ENCODE data around the gene METTL24. TPM values are rescaled to one million over a fixed set of nuclear protein-coding genes. Genes with fewer than 3 reads are reported as not detected.

METTL24 gene
- total and polyA plus RNA-seq, 2 of the 13 experiments (the other 11 are each of a cell fraction or from before 2014, with no cell fraction given) = not detected

DNA sequence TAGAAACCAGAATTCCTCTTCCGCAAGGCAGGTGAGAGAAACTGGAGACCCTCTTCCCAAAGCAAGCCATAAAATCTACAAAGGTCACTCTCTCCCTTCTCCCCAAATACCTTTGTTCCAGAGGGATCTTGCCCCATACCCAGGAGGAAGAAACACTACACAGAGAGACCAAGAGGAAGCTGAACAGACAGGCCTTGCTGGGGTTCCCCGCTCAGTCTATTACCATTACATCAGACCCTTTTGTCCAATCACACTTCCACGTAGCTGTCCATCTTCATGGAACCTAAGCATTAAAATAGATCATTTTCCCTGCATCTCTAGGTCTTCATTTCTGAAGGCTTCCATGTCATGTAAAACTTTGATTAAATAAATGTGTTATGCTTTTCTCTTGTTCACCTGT, 32.1 kb downstream of the METTL24 start (continued):
- TF ChIP-seq, protein P1, sequence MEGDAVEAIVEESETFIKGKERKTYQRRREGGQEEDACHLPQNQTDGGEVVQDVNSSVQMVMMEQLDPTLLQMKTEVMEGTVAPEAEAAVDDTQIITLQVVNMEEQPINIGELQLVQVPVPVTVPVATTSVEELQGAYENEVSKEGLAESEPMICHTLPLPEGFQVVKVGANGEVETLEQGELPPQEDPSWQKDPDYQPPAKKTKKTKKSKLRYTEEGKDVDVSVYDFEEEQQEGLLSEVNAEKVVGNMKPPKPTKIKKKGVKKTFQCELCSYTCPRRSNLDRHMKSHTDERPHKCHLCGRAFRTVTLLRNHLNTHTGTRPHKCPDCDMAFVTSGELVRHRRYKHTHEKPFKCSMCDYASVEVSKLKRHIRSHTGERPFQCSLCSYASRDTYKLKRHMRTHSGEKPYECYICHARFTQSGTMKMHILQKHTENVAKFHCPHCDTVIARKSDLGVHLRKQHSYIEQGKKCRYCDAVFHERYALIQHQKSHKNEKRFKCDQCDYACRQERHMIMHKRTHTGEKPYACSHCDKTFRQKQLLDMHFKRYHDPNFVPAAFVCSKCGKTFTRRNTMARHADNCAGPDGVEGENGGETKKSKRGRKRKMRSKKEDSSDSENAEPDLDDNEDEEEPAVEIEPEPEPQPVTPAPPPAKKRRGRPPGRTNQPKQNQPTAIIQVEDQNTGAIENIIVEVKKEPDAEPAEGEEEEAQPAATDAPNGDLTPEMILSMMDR (CRISPR knock-in tag; IDR thresholded peaks at IDR 0.05) = no peak
- TF ChIP-seq, protein P2, sequence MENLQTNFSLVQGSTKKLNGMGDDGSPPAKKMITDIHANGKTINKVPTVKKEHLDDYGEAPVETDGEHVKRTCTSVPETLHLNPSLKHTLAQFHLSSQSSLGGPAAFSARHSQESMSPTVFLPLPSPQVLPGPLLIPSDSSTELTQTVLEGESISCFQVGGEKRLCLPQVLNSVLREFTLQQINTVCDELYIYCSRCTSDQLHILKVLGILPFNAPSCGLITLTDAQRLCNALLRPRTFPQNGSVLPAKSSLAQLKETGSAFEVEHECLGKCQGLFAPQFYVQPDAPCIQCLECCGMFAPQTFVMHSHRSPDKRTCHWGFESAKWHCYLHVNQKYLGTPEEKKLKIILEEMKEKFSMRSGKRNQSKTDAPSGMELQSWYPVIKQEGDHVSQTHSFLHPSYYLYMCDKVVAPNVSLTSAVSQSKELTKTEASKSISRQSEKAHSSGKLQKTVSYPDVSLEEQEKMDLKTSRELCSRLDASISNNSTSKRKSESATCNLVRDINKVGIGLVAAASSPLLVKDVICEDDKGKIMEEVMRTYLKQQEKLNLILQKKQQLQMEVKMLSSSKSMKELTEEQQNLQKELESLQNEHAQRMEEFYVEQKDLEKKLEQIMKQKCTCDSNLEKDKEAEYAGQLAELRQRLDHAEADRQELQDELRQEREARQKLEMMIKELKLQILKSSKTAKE (CRISPR knock-in tag; IDR thresholded peaks at IDR 0.05; ENCODE audit: borderline replicate concordance) = no peak
- TF ChIP-seq ZSCAN21 (CRISPR knock-in tag; IDR thresholded peaks at IDR 0.05; ENCODE audit: borderline replicate concordance) (no peak), REPIN1 (CRISPR knock-in tag; IDR thresholded peaks at IDR 0.05; ENCODE audit: borderline replicate concordance, low read depth) (no peak)

DNA sequence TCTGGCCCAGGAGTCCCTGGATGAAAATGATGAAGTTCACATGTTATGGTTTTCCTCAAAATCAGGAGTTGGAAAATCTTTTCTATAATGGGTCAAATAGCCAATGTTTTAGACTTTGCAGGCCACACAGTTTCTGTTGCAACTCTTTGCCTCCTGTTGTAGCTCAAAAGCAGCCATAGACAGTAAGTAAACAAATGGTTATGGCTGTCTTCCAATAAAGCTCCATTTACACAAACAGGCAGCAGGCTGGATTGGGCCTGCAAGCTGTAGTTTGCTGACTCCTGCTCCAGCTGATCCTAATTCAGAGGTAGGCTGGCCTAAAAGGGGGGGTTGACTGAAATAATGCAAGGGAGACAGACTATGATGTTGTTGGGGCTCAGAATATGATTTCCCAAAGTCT, 33.0 kb downstream of the METTL24 start:
- H3K4me1 ChIP-seq (ENCODE audit: insufficient read depth, low read length) = peaks cover 43% of the 10 kb centered on the region
- no peaks in the 10 kb centered on the region for H3K79me2 ChIP-seq (ENCODE audit: insufficient read depth, low read length)
- POLR2A ChIA-PET = no interaction called here
- H3K36me3 ChIP-seq (replicated peaks in 1 of 2; ENCODE audit: control insufficient read depth in 1 of 2, insufficient read depth in 2 of 2, low read length in 2 of 2) = no peaks in the 10 kb centered on the region
- H3K9me3 ChIP-seq (ENCODE audit: low read length) = no peaks in the 10 kb centered on the region
- H3K27ac ChIP-seq (ENCODE audit: extremely low read length, insufficient read depth, low read length) = no peak overlapping the region
- intact Hi-C loops (cut with micrococcal nuclease; ENCODE audit: unreplicated experiment) (loop anchor here (5.0 kb wide), 1 partner anchor 148 kb away; the partner anchor contains the start of gene WASF1), in situ Hi-C loops (cut with HindIII; ENCODE audit: extremely low pct_ligation_motif_present, low pct_unique_long_range_greater_than_20kb) (no loop called here)
- H2AFZ ChIP-seq (ENCODE audit: low read length) = no peak overlapping the region
- H3K4me2 ChIP-seq (ENCODE audit: low read depth, low read length) = no peak overlapping the region
- H3K9ac ChIP-seq (ENCODE audit: insufficient read depth, low read depth, low read length) = no peak overlapping the region
- ATAC-seq = peak; percentile 34; the same call in 2 of the 3 replicates
- no peak overlapping the region for H3K4me3 ChIP-seq (replicated peaks in 1 of 3; ENCODE audit: insufficient read depth in 1 of 3, low read depth in 2 of 3, low read length in 3 of 3)
- H4K20me1 ChIP-seq (ENCODE audit: insufficient read depth, low read length) = no peaks in the 10 kb centered on the region
- DNase-seq (ENCODE audit: low spot score) = peak; percentile 46
- FAIRE-seq = no peak
- CTCF ChIA-PET (ENCODE audit: low intra/inter-chr PET ratio, low total read pairs) = no interaction called here
- no TSS peak for BruUV-seq (replicated peaks)
- peaks cover 0 to 18% of the 10 kb centered on the region in 2 experiments; a peak in 2 of 5 replicates for H3K27me3 ChIP-seq (ENCODE audit: control insufficient read depth in 1 of 2, insufficient read depth in 2 of 2, low read length in 2 of 2)
- TF ChIP-seq ZNF644 (CRISPR knock-in tag; IDR thresholded peaks at IDR 0.05; ENCODE audit: low read depth) (peak; percentile 62; the same call in 1 of the 2 replicates), NR2F6 (IDR thresholded peaks at IDR 0.05) (no peak), NR2F6 (CRISPR knock-in tag; IDR thresholded peaks at IDR 0.05) (no peak), MAFK (conservative IDR thresholded peaks at IDR 0.05 in 1 of 2, IDR thresholded peaks at IDR 0.05 in 1 of 2; ENCODE audit: low read length in 2 of 2) (0 out of 4 replicates have a peak, but pooled peaks of 1 of the 2 experiments have one; percentile 19), ZNF552 (CRISPR knock-in tag; IDR thresholded peaks at IDR 0.05; ENCODE audit: borderline replicate concordance) (no peak), GATAD2A (CRISPR knock-in tag; IDR thresholded peaks at IDR 0.05) (0 out of 2 replicates have a peak, but pooled peaks have one; percentile 29), ZFY (CRISPR knock-in tag; IDR thresholded peaks at IDR 0.05) (peak; percentile 37; the same call in 1 of the 2 replicates), ZNF274 (CRISPR knock-in tag; IDR thresholded peaks at IDR 0.05) (no peak), ZFX (CRISPR knock-in tag; IDR thresholded peaks at IDR 0.05; ENCODE audit: low read depth) (peak; percentile 56), BCL6 (CRISPR knock-in tag; IDR thresholded peaks at IDR 0.05) (0 out of 2 replicates have a peak, but pooled peaks have one; percentile 33), TP53 (CRISPR knock-in tag; conservative IDR thresholded peaks at IDR 0.05) (no peak), ZSCAN9 (CRISPR knock-in tag; IDR thresholded peaks at IDR 0.05; ENCODE audit: borderline replicate concordance) (0 out of 2 replicates have a peak, but pooled peaks have one; percentile 16)
- TF ChIP-seq, protein P3, sequence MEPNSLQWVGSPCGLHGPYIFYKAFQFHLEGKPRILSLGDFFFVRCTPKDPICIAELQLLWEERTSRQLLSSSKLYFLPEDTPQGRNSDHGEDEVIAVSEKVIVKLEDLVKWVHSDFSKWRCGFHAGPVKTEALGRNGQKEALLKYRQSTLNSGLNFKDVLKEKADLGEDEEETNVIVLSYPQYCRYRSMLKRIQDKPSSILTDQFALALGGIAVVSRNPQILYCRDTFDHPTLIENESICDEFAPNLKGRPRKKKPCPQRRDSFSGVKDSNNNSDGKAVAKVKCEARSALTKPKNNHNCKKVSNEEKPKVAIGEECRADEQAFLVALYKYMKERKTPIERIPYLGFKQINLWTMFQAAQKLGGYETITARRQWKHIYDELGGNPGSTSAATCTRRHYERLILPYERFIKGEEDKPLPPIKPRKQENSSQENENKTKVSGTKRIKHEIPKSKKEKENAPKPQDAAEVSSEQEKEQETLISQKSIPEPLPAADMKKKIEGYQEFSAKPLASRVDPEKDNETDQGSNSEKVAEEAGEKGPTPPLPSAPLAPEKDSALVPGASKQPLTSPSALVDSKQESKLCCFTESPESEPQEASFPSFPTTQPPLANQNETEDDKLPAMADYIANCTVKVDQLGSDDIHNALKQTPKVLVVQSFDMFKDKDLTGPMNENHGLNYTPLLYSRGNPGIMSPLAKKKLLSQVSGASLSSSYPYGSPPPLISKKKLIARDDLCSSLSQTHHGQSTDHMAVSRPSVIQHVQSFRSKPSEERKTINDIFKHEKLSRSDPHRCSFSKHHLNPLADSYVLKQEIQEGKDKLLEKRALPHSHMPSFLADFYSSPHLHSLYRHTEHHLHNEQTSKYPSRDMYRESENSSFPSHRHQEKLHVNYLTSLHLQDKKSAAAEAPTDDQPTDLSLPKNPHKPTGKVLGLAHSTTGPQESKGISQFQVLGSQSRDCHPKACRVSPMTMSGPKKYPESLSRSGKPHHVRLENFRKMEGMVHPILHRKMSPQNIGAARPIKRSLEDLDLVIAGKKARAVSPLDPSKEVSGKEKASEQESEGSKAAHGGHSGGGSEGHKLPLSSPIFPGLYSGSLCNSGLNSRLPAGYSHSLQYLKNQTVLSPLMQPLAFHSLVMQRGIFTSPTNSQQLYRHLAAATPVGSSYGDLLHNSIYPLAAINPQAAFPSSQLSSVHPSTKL (CRISPR knock-in tag; IDR thresholded peaks at IDR 0.05) = peak; percentile 37; the same call in 1 of the 2 replicates

Data from HepG2 (cell line).